Inferior parietal cortex (tissue), 1 donor: Measurements from ENCODE around the gene TMSB10.

Source experiments
- DNase-seq: peaks from one replicate; pipeline ENCODE4 v3.0.0-alpha.2; 2016; ENCODE audit errors: extremely low spot score

Gene TMSB10

GRCh38 chr2:84880645-84881521 lies 24.6 kb upstream of the TMSB10 start, which contains the start of gene TRABD2A:
Gene TRABD2A, minus strand, starts transcription at chr2:84881084. Its CDS starts 45 bp downstream, at chr2:84881039.
- no peak for DNase-seq

DNA sequence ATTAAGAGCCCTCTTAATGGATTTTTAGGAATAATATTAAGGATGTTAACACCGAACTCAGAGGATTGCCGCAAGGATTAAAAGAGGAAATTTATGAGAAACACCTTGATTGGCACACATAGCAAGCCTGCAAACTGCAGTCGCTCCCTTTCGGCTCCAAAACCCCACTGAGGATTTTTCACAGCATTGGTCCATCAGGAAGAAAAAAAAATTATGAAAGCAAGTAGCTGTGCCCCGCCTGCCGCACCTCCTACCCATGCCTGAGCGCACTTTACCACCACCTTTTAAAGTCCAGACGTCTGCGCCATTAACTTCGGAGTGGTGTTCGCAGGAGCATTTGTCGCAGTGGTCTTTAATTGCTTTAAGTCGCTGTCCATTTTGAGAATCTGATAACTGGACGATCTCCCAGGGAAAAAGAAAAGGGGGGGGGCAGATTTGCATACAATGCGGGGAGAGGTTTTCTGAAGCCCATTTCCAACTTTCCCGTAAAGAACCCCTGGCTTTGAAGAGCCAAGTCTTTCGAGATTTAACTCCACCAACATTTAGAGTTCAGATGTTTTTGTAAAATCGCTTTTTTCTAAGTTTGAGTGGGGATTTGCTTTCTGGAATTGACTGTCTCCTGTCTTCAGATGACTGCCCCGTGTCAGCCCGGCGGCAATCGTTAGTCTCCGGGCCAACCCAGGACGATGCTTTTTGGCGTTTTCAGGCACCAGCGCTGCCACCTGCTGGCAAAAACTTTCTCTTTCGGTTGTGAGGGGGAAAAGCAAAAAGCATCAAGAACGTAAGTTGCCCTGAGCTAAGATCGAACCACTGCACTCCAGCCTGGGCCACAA lies 23.7 kb upstream of the TMSB10 start:
- peak; percentile 88 for DNase-seq

- no peak for DNase-seq
These were observed 23.1 kb upstream of the TMSB10 start for GRCh38 chr2:84882414-84882738.

GRCh38 chr2:84882775-84883550 lies 22.5 kb upstream of the TMSB10 start:
- DNase-seq, result no peak

DNA sequence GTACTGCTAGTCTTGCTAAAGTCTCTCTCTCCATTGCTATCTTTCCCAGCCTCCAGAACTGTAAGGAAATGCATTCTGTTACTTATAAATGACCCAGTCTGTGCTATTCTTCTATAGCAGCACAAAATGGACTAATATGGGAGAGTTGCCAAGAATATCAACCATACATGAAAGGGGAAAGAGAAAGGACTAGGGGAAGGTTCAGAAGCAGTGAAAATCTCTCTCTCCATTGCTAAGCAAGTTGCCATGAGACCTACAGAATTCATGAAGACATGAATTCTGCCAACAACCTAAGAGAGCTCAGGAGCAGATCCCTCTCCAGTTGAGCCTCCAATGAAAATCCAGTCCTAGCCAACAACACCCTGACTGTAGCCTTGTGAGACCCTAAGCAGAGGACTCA lies 21.0 kb upstream of the TMSB10 start:
- DNase-seq, result no peak

- DNase-seq, result no peak
These were observed 20.3 kb upstream of the TMSB10 start for GRCh38 chr2:84885111-84885510.

DNA sequence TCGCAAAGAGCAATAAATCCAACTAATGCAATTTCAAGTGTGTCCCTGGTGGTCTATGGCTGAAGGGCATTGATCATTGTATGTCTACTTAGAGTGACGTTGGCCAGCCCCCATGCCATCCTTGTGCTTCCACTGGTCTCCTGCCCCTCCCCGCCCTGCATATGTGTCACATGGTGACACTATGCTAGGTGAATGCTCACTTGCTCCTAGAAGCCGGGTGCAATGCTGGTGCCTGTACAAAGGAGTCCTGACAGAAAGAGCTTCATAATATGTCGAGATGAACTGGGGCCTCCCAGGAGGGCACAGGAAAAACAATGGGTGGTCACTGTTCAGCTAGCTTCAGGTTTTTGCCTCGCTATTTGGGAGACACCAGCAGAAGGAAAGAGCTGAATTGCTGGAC lies 18.7 kb upstream of the TMSB10 start:
- DNase-seq, result no peak

GRCh38 chr2:84888401-84889276 lies 16.8 kb upstream of the TMSB10 start:
- DNase-seq, result no peak

- no peak for DNase-seq
These were observed 16.1 kb upstream of the TMSB10 start for GRCh38 chr2:84889332-84889731.

DNA sequence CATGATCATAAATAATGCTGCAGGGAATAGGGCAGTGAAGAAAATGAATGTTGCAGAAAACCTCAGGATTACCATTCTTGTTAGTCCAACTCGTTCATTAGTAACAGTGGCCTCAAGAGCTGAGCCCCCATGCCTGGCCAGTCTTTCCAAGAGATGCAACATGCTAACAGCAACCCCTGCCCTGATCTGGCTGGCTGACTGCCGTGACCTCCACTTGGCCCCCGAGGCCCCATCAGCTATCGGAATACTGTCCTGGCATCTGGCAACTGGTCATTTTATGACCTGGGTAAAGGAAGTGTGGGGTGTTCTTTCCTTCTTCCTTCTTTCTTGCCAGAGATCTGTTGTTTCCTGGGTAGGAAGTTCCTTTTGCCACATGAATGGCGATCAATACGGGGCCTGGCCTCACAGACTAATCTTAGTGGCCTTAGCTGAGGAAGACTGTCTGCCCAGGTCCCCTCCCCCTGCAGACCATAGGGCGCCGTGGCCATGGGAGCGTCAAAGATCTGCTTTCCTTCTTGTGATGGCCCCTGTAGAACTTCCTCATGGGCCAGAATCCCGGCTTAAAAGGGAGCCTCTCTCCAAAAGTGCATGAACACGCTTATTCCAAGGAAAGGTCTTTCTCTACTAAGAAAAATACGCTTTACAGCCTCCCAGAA lies 14.0 kb upstream of the TMSB10 start:
- DNase-seq, result no peak

DNA sequence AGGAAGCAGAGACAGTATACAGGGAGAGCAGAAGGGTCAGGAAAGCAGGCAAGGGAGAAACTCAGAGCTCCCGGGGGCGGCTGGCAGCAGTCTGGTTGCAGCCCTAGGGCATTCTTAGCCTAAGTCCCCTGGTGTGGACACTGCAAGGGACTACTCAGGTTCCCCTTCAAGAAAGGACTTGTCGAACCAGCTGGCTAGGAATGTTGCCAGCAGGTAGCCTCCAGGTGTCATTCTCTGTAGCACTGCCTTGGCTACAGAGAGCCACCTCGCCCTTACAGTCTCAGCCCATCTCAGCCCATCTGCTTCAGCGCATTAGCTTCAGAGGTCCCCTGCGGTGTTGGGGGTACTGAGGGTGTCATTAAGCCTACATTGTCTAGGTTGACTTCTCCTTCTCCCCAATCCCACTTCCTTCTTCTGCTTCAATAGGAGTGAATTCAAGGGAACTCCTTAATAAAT lies 11.3 kb upstream of the TMSB10 start:
- no peak for DNase-seq

DNA sequence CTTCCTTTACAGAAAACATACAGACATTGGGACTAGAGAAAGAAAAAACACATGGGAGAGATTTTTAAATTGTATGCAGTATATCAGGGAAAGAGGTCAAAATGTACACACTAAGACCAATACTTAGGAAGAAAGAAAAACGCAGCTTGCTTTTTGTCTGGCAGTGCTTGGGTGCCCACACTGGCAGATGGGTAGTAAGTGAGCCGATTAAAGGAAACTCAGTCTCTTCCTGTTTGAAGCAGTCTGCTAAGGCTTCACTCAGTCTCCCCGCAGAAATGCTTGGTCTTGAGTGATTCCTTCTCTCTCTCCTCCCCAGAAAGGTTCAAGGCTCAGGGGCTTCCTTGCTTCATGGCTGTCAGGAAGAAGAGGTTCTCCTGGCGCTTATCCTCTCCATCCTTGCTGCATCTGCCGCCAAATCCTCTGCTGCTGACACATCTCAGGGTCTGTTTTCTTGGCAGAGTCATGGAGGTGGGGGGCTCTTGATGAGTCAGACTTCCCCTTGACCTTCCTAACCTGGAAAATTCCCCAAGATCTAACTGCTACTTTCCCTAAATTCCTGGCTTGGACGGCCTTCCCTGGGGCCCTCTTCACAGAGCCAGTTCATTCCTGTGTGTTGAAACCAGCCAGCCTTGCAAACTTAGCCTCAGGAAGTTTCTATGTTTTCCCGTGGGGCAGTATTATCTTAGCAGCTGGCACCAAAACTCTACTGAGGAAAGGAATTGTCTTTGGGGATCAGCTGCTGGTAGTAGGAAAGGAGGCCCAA lies 10.5 kb upstream of the TMSB10 start:
- DNase-seq, result no peak

- DNase-seq, result no peak
These were observed 8.9 kb upstream of the TMSB10 start for GRCh38 chr2:84896567-84896966.

DNA sequence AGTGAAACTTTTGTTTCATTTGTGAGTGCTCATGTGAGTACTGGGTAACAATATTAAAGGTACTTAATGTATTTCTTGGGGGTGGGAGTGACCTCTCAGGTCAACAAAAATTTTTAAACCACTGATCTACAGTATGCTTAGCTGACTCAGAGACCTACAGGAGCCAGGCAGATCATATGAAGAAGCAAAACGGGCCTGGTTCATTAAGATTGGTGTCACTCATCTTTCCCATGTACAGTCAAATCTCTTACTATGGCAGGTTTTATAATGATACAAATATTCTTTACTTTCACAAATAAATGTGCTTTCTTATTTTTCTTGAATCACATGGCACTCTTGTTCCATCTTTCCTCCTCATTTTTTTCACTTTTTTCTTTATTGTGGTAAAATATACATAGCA lies 7.7 kb upstream of the TMSB10 start:
- no peak for DNase-seq

DNA sequence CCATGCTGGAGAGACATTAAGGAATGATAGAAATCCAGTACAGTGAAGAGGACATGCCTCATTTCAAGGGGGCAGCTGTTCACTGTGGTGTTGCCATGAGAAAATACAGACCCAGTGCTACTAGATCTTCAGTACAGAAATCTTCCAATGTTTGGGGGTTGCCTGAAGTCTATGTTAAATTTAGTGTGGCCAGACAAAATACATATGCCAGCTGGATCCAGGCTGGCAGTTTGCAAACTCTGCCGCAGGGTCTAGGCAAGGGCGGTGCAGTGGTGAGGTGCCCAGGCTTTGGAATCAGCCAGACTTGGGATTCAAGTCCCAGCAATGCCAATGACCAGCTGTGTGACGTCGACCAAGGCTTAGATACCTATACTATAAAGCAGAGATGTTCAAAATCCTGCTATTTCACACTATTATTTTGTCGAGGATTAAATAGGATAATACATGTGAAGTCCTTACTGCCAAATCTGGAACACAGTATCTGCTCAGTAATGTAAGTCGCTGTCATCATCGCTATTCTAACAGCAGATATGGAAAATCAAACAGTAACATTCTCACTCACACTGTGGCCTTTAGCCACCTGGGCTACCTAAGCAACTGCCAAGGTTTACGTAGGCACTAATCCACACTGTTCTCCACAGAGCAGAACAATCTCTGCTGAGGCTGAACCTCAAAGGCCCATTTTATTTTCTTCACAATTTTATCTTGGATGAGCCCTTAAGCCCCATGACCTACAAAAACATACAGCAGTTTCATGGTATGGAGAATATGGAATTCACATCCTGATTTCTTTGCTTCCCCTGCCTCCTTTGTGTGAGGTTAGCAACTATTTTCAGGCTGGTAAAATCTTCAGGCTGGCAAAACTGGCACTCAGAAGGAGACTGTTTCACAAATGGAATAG lies 5.9 kb upstream of the TMSB10 start:
- no peak for DNase-seq

DNA sequence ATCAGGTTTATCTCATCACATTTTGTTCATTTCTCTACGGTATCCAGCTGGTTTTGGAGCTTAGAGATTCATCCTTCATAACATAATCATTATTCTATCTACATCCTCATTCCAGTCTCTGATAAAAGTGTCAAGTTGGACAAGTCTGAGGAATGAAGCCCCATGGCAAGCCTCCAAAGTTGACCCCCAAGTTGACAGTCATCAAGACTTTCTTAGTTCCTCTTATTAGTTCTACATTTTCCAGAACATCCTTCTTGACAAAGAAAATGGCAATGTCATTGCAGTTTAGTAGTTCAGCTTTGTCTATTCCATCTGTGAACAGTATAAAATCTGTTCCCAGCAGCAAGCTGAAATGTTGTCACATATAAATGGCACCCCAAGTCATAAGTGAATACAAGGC lies 4.5 kb upstream of the TMSB10 start:
- no peak for DNase-seq

DNA sequence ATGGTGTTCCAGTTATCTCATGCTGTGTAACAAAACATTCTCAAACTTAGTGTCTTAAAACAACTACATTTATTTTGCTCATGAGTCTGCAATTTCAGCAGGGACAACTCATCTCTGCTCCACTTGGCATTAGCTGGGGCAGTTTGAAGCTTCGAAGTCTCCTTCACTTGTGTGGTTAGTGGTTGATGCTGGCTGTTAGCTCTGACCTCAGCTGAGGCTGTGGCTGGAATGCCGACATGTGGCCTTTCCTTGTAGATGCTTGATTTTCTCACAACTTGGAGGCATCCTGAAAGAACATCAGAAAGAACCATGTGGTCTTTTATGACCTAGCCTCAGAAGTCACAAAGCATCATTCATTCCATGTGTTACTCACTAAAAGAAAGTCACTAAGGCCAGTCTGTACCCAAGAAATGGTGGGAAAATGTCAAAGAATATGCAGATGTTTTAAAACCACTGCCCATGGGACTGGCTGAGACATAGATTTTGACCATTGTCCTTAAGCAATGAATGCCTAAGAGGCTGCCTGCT lies 3.8 kb upstream of the TMSB10 start:
- no peak for DNase-seq

DNA sequence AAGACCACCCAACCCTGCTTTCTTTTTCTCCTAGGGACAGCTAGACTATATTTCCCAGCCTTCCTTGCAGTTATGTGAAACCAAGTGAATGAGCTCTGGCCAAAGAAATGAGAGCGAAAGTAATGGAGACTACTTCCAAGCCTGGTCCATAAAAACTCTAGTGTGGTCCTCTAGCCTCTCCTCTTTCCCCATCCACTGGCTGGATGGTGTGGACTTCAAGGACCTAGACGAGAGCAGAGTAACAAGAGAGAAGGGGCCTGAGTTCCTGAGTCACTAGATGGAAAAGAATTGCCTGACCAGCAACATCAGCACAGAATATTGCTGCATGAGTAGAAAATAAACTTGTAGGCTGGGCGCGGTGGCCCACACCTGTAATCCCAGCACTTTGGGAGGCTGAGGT lies 2.9 kb upstream of the TMSB10 start:
- no peak for DNase-seq

GRCh38 chr2:84904151-84904550 lies 1.3 kb upstream of the TMSB10 start:
- no peak for DNase-seq
